Measurements from ENCODE around the gene ZNF438. TPM values are rescaled to one million over a fixed set of nuclear protein-coding genes. Genes with fewer than 3 reads are reported as not detected.

ZNF438 gene
- total RNA-seq, 1 experiment from 2014 or later = 0.83 TPM

- no peak overlapping the region for H3K18ac ChIP-seq (ENCODE audit: insufficient read length, low read depth, low read length)
- Mint-ChIP-seq H3K4me1 (peaks cover 31 to 33% of the 10 kb centered on the region in 2 experiments), H3K27ac (no peak overlapping the region), H3K27me3 (ENCODE audit: low read depth) (peaks cover 13% of the 10 kb centered on the region), H3K4me3 (no peak overlapping the region), H3K9me3 (0 out of 5 replicates have a peak, but pooled peaks cover 0 to 3% of the 10 kb centered on the region in 2 experiments), H3K36me3 (ENCODE audit: insufficient read depth in 1 of 3, low read depth in 3 of 3) (no peaks in the 10 kb centered on the region; a peak in 1 of 7 replicates)
- no peak overlapping the region for H3K4ac ChIP-seq (ENCODE audit: low read depth, low read length)
- H4K5ac ChIP-seq (ENCODE audit: insufficient read length, low read depth, low read length) = no peak overlapping the region
- no peak overlapping the region; the same call in 1 of the 2 replicates for H3K14ac ChIP-seq (ENCODE audit: insufficient read depth, low read length)
- no peak overlapping the region for H3T11ph ChIP-seq (ENCODE audit: low read length)
- no peak overlapping the region for H2AK5ac ChIP-seq (ENCODE audit: insufficient read length, low read length)
- H2BK15ac ChIP-seq (ENCODE audit: low read depth, low read length) = no peak overlapping the region
- no peak overlapping the region for H4K91ac ChIP-seq (ENCODE audit: insufficient read length, low read depth, low read length)
- no peaks in the 10 kb centered on the region for H3K79me2 ChIP-seq (ENCODE audit: insufficient read depth, low read length)
- H4K8ac ChIP-seq (replicated peaks; ENCODE audit: insufficient read length, low read depth, low read length) = no peak overlapping the region
- no peak overlapping the region for H2BK120ac ChIP-seq (ENCODE audit: low read depth, low read length, poor library complexity, severe bottlenecking)
- no peak overlapping the region for H2BK12ac ChIP-seq (ENCODE audit: insufficient read length, low read depth, low read length)
- DNase-seq = no peak
- H3K27ac ChIP-seq (ENCODE audit: insufficient read length, low read depth, low read length) = no peak overlapping the region
- H3K9me3 ChIP-seq (ENCODE audit: control insufficient read depth, low read depth, low read length) = no peaks in the 10 kb centered on the region
- no peak overlapping the region for H3K9ac ChIP-seq (ENCODE audit: extremely low read depth, insufficient read length, low read length)
- no peak overlapping the region for H2BK5ac ChIP-seq (ENCODE audit: insufficient read length, low read length)
- no peaks in the 10 kb centered on the region for H3K79me1 ChIP-seq (ENCODE audit: insufficient read depth, low read depth, low read length, poor library complexity, severe bottlenecking)
- TF ChIP-seq CTCF (conservative IDR thresholded peaks at IDR 0.05) = no peak; the same call in 2 of the 3 replicates
- no peaks in the 10 kb centered on the region for H3K27me3 ChIP-seq (ENCODE audit: insufficient read depth, low read length)
- no peak overlapping the region for H3K23ac ChIP-seq (ENCODE audit: insufficient read length, low read depth, low read length)
- no peaks in the 10 kb centered on the region for H3K23me2 ChIP-seq (ENCODE audit: insufficient read length, low read depth, low read length, poor library complexity, severe bottlenecking)
- H3K4me1 ChIP-seq (ENCODE audit: insufficient read depth, low read length) = no peaks in the 10 kb centered on the region; the same call in 1 of the 2 replicates
- no peak overlapping the region for H3K4me2 ChIP-seq (ENCODE audit: insufficient read depth, insufficient read length, low read length)
- no peak overlapping the region for H2BK20ac ChIP-seq (ENCODE audit: low read depth, low read length, poor library complexity, severe bottlenecking)
- H2AFZ ChIP-seq (ENCODE audit: low read length) = no peak overlapping the region
- H3K56ac ChIP-seq (ENCODE audit: insufficient read length, low read depth, low read length) = no peak overlapping the region
- H4K20me1 ChIP-seq (ENCODE audit: control insufficient read depth, insufficient read depth, insufficient read length) = no peaks in the 10 kb centered on the region
- WGBS (ENCODE audit: extremely low coverage, insufficient read length, low lambda C conversion rate) = no CpG with 5 or more reads among the region's 5 CpGs
Observed at GRCh38 chr10:30833628-30833970, 198.1 kb downstream of the ZNF438 start.
